Activated naive CD4-positive, alpha-beta T cell treated with anti-CD3 and anti-CD28 coated beads, Interleukin-2, amount 50 U/mL, for 16 hours (primary cell): ENCODE measurements around the gene TBC1D21.

Source experiments
- DNase-seq: peaks from one replicate; pipeline ENCODE4 v3.0.0-alpha.2; 2020

The TBC1D21 gene

DNA sequence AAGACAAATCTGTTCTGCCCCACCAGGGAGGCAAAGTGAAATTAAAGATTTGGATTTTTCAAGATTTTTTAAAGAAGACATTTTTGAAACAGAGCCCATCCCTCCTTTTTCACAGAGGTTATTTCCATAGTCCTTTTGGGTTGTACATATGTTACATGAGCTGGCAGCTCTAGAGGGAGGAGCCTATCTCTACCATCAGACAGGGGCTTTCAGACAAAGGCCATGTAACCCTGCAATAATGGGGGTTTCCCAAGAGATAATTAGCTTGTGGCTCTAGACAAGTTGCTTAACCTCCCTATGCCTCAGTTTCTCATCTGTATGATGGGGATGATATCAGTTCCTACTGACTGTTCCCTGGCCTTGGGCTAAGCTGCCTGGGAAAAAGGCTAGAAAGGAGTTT lies 8.0 kb upstream of the TBC1D21 start:
- no peak for DNase-seq

DNA sequence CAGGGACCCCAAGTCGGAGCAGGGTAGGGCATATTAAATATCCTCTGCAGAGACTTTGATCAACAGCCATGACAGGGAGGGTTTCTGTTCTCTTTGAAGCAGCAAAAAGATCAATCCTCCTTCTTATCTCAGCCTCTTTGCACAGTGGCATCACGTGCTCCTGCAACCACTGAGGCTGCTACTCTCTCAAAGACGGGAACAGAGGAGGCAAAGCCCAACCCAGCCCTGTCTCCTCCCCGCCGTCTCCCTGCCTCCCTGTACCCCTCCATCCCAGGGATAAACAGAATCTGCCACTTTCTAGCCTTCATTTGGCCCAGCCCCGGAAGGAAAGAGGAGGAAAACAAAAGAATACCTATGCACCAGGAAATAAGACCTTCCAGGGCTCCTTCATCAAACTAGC lies 7.5 kb upstream of the TBC1D21 start:
- DNase-seq = no peak

DNA sequence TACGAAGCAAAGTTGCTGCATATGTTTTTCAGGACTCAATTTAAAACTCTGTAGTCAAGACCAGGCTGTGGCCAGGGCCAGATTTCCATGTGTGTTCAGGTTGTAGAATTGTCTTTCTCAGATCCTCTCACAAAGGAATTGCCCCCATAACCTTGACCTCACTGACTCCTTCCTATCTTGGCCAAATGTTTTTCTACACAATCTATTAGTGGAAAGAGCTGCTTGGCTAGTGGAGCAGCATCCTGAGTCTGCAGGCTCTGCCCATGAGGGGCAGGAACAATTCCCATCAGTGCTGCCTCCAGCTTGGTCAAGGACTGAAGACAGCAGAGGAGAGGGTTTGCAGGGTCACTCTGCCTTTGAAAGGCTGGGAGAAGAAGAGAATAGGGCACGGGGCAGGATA lies 6.9 kb upstream of the TBC1D21 start:
- no peak for DNase-seq

DNA sequence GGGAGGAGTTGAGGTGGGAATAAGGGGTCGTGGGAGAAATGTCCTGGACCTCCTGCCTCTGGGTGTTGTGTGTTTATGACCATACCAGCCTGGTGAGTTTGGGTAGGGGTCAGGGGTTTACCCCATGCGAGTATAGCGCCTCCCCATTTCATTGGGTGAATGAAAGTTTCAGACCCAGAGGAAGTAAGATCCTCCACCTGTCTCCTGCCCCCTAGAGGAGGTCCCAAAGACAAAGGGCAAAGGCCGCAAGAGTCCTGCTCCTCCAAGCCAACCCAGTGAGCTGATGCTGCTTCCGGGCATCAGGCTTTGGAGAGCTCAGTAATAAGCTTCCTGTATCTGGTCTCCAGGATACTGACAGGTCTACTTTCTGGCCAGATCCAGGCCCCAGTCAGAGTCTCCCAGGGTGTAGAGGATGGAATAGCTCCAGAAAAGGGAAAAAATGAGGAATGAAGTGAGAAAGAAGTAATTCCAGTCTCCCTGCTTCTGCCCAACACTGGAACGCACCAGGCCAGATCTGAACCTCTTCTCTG lies 6.4 kb upstream of the TBC1D21 start:
- DNase-seq = no peak

DNA sequence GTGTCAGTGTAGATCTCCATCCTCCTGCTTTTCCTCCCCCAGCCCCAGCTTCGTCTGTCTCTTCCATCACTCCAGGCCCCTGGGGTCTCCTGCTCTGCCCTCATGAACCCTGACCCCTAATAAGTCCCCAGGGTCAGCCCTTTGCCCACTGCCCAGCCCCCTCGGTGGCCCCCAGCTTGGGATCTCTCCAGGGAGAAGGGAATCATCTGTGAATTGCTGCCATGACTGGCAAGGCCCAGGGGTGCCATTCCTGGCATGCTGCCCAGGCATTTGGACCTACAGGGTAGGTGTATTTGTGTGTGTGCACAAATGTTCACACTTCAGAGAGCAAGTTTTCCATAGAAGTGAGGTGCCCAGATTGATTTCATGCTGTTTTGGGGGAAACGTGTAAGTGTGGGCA lies 5.9 kb upstream of the TBC1D21 start:
- no peak for DNase-seq

DNA sequence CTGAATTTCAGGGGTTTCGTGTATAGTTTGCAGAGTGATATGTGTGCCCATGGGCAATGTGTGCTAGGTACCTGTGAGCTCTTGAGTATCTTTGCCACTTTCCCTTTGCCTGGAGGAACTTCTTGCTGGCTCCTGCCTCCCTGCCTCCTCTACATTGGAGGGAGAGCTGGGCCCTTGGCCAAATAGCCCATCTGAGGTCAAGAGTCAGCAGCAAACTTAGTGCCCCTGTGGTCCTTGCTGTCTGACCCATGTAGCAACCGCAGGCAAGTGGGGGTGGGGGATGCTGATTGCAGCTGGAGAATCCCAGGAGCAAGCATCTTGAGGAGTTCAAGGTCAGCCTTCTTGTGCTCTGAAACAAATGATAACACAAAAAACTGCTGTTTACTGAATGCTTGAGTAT lies 5.4 kb upstream of the TBC1D21 start:
- no peak for DNase-seq

DNA sequence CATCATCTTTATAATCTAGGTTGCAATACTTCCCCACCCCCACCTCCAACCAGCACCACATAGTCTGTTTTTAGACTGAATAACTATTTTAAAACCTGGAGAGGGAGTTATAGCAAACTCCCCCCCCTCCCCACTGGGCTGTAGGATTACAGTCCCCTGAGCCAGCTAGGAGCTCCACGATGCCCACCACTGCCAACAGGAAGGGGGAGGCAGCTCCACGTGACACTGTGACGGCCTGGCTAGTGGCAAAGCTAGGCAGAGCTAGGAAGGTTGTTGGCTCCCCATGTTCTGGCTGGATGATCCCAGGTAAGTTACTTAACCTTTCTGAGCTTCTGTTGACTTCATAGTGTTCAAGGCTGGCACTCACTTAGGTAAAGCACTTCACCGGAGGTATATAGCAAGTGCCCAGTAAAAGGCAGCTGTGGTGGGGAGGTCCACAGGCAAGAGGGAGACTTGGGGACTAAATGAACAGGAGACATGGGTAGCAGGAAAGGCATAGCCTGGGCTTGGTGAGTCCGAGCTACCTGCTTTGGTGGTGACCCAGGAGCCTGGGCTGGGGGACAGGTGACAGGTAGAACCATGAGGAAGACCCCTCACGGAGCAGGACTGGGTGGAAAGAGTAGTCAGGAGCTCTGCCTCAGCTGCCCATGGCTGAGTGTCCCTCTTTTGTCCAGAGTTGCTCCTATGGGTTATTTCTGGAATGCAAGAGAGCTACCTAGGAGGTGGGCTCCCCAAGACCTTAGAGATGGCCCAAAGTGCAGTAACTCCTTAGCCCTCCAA lies 4.0 kb upstream of the TBC1D21 start:
- DNase-seq = no peak

DNA sequence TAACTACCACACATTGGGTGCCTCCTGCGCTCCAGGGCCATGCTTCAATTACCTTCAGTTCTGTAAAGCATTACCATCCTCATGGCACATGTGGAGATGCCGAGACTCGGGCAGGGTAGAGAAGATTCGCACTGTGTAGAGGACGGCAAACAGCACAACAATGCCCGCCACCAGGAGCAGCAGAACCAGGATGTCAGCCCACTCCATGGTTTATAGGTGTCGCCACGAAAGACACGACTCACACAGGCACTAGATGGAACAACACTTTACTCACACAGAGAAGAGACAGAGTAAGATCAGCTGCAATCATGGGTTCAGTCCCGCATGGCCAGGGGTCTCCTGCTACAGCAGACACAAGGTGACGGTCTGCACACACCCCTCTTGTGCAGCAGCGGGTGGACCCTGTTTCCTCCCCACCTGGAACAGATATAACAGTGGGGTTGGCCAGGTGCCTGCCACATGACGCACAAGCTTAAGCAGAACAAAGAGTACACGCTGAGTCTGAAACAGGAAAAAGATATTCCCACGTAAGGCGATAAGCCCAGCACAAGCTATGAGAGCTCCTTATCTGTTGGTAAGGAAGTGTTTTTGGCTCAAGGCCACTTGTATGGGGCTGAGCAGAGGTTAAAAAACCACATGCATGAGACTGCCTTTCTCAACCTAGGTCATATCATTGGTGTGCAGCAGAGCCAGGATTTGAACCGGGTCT lies 2.5 kb upstream of the TBC1D21 start:
- no peak for DNase-seq

DNA sequence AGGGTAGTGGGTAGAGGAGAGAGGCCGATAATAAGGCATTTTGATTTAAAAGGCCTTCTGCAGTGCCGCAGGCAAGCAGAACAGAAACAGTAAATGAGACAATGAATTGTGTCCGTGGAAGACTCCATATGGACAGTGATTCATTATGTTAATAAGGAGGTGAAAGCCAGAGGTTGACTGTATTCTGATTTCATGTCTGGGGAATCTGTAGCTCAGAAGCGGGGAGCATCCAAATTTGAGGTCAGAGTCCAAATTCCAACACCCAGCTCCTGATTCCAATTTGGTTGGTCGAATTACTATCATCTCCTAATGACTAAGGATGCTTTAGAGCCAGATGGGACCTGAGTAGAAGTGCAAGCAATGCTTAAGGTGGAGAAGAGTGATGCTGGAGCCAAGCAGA lies 1.0 kb upstream of the TBC1D21 start:
- DNase-seq = no peak

DNA sequence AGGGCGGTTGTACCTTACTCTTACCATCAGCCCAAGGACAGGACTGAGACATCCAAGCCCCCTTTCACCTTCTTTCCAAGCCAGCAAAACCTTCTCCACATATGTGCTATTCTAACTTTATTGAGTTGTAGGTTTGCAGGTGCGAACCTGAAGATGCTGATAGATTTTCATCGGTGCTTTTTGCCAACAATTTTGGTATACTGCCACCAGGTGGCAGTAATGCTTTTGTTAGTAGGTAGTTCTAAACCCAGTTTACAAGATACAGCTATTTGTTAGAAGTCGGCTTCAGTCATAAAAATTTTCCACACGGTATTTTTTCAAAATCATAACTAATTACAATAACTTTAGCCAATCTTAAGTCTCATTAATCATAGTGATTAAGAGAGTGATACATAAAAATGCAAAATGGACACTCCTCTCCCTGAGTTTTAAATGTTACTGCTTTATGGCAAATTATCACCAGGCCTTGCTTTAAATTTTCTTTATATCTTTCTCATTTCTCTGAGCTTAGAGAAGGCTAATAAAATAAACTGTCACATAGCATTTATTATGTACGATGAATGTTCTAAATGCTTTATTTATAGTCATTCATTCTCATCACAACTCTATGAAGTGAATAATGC lies 636 bp downstream of the TBC1D21 start:
- DNase-seq = no peak

DNA sequence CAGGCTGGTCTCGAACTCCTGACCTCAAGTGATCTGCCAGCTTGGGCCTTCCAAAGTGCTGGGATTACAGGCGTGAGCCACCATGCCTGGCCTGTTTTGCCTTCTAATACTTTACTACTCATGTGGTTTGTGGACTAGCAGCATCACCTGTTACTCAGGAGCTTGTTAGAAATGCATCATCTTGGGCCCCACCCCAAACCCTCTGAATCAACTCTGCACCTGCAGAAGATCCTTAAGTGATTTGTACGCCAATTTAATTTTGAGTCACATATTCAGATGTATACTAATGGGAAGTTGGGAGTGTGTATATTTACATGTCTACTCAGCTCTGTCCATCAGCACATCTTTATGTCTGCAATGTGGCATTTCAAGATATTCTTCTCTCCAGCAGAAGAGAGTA lies 6.1 kb downstream of the TBC1D21 start:
- no peak for DNase-seq

DNA sequence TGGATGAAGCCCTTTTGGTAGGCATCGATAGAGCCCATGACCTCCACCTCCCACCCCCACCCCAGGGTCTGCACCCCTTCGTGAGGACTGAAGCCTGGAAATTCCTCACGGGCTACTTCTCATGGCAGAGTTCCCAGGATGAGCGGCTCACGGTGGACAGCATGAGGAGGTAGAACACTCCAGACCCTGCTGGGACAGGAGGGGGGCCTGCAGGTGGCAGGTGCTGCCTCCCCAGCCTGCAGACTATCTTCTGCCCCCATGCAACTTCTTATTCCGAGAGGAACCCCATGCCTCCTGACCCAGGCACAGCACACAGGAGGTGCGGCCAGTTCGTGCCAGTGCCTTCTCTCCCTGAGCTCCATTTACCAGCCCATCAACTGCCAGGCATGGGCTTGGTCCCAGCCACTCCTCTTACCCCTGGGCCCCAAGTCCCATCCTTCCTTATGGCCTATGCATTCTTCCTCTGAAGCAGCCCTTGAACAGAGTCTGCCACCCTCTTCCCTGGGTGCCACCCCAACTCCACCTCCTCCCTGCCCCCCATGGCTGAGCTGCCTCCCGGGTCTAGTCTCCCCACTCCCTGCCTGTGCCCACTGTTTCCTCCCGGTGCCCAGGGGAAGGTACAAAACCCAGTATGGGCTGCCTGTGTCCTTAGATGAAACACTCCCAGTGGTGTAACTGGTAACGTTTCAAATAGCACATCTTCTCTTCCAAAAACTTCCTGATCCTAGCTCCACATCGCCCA lies 8.4 kb downstream of the TBC1D21 start:
- no peak for DNase-seq

DNA sequence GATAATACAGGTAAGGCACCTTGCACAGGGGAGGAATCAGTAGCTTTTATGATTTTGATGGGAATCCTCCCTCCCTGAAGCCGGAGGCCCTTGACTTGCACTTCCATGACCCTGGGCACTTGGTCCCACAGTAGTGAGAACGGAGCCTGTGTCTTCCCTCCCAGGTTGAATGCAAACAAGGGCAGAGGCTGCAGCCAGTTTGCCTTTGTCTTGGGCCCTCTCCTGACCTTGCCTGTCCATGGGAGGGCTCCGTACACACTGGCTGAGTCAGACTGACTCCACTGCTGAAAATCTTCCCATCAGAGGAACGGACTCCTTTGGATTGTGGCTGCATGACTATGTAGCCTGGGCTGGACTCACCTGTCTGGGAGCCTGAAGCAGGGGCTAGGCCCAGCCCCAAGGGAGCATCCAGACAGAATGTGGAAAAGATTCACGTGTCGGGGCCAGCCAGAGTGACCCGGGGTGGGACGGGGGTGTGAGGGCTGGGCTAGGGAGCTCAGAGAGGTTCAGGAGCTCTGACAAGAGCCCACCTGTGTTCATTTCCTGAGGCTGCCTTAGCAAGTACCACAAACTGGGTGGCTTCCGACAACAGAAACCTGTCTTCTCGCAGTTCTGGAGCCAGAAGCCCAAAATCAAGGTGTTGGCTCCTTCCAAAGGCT lies 9.5 kb downstream of the TBC1D21 start:
- no peak for DNase-seq

DNA sequence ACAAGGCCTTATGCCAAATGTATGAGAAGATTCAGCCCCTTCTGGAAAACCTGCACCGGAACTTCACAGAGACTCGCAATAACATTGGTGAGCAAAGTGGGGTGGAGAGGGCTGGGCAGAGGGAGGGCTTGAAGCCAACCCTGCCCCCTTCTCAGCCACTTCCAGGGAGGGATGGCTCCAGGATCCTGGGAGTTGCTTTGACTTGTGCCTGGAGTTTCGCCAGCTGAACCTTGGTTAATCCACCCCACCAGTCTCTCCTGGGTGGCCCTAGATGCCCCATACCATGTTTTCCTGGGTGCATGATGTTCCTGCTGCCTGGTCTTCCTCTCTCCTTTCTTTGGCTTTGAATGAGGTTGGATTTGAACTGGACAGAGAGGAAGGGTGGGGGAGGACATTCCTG lies 10.8 kb downstream of the TBC1D21 start:
- DNase-seq = no peak

DNA sequence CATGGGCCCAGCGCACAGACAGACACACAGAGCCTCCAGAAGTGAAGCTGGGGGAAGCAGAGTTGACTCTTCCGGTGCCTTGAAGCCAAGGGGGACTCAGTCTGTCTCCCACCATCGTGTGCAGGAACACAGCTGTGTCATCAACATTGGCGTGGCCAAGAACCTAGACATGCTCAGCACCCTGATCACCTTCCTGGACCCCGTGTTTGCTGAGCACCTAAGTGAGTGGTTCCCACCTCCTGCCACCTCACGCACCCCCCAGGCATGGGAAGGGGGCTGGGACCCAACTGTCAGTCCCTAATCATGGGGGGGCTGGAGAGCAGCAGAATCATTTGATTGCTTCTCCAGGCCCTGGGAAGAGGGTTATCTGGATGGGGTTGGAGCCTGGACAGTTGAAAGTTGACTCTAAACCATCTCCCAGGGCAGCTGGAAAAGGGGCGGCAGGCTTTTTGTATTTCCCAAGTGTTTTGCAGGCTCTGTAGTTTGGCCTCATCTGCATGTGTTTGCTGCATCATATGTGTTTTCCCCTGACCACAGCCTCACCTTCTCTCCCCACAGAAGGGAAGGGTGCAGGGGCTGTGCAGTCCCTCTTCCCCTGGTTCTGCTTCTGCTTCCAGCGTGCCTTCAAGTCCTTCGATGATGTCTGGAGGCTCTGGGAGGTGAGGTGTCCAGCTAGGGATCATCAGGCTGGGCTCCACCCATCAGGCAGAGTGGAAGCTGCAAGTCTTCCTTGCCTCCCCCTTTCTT lies 12.8 kb downstream of the TBC1D21 start:
- DNase-seq = no peak

DNA sequence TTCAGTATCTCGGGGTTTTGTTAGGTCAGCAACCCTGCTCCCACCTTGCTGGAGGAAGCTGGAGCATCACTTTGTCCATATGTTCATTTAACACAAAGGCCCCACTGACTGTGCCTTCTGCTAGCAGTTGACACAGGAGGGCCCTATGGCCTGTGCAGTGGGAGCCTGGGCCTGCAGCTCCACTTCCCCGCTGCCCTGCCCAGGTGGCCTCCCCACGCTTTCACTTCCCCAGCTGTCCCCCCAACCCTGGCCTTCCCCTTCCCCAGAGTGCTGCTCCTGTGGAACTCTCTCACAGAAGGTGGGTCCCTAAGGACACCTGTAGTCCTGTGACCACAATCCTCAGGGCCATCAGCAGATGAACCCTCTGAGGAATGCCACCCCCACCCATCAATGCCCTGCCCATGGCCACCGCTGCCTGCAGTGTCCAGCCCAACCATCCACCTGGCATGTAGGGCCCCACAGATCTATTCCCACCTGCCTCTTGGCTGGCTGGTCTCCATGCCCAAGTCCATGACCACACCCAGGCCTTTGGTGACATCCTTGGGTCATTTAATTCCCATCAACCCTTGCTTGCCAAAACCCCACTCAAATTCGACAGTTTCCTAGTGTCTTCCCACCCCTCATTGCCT lies 13.5 kb downstream of the TBC1D21 start:
- DNase-seq = no peak

DNA sequence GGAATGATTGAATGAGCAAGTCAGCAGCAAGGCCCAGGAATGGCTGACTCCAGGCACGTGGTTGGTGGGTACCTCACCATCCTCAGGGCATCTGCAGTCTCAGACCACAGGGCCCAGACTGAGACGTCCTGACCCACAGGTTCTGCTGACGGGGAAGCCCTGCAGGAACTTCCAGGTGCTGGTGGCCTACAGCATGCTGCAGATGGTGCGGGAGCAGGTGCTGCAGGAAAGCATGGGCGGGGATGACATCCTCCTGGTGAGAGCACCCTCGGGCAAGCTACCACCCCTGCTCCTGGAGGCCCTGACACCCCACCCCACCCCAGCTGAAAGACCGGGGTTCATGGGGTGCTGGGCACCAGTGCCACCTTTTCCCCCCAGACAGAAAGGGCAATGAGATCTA lies 14.1 kb downstream of the TBC1D21 start:
- DNase-seq = no peak

DNA sequence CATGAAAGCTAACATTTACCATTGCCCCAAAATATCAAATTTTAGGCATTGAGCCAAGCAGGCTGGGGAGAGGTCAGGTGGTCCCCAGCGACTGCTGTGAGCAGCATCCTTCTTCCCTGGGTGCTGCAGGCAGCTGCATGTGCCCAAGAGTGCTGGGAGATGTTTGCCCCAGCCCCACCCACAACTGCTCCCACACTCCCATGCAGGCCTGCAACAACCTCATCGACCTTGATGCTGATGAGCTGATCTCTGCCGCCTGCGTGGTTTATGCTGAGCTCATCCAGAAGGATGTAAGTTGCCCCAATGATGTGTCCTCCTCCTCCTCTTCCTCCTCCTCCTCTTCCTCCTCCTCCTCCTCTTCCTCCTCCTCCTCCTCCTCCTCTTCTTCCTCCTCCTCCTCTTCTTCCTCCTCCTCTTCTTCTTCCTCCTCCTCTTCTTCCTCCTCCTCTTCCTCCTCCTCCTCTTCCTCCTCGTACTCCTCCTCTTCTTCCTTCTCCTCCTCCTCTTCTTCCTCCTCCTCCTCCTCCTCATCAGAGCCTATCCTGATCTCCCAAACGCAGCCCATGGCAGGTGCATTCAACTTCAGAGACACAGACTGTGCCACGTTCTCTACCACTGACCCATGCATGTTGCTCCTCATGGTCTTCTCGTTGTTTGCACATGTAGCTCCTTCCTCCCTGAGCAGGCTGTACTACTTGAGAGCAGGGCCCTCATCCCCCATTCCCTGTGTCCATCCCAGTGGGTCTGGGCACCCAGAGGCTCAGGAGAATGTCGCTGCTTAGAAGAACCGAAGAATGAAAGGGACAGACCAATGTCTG lies 15.1 kb downstream of the TBC1D21 start:
- no peak for DNase-seq

DNA sequence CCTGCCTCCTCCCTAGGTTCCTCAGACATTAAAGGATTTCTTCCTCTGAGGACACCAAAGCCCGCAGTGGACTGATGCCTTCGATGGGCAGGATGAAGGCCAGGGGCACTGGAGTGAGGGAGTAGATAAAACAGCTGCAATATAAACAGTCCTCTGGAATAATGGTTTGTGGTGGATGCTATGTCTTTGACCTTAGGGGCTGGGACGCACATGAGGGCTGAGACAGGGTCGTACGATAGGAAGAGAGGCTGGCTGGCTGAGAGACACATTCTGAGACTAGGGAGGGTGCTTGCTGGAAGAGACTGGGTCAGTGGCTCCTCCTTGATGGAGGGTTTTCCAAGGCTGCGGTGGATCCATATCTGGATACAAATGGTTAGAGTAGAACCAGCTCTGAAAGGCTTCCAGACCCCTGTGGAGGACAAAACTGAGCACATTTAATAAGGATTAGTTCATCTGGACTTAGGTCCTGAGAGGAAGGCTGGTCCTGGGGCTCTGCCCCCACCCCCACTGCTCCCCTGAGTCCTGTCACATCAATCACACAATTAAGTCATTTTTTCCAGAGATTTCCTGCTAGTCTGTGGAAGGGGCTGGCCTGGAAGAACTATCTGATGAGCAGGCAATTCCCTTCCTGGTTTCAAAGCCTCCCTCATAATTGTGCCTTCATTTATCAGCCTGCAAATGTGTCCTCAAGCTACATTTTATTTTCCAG lies 15.8 kb downstream of the TBC1D21 start:
- DNase-seq = no peak

DNA sequence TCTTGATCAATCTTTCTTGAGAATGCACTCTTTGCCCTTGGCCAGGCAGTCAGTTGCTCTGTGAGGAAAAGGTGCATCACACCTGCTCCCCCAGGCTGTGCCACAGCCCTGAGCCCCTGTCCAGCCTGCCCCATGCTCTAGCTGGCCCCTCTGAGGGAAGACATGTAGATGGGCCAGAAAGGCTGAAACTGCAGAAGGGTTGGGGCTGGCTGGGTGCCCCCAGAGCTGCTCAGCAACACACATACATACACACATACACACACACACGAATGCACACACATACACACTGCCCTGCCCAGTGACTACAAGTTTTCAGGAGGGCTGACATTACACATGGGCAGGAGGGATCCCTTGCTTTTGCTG lies 16.4 kb downstream of the TBC1D21 start:
- no peak for DNase-seq
